SK-N-SH treated with all-trans-retinoic acid at 6 μM for 48 hours (cell line): Measurements from ENCODE around the gene ZMIZ1.
A peak's percentile ranks its signal among the peaks of the same experiment; 100 is the strongest.

ENCODE experiments used
- ATAC-seq: fragments of 200-7000 bp; cut with Tn5 transposase; 3 replicates; pipeline ENCODE4 v1.9.1; 2020; ENCODE audit warnings: mild to moderate bottlenecking, moderate library complexity
- ARNTL ChIP-seq: fragments of 450-650 bp; formaldehyde crosslinking; IDR thresholded peaks from 2 replicates; pipeline ENCODE4 v1.5.0; 2020; ENCODE audit warnings: low read depth, mild to moderate bottlenecking, moderate library complexity, borderline replicate concordance
- BACH2 ChIP-seq: fragments of 250-450 bp; sonication (Bioruptor Pico); IDR thresholded peaks from 2 replicates; pipeline ENCODE4 v1.9.0; 2021; ENCODE audit warnings: mild to moderate bottlenecking, borderline replicate concordance
- CREB5 ChIP-seq: fragments of 250-450 bp; sonication (Bioruptor Pico); IDR thresholded peaks from 2 replicates; pipeline ENCODE4 v1.5.1; 2020; ENCODE audit warnings: low read depth, mild to moderate bottlenecking, moderate library complexity
- CSDC2 ChIP-seq: fragments of 250-450 bp; sonication (Bioruptor Pico); IDR thresholded peaks from 2 replicates; pipeline ENCODE4 v1.5.0; 2020; ENCODE audit warnings: mild to moderate bottlenecking, moderate library complexity
- CSRNP3 ChIP-seq: fragments of 250-450 bp; sonication (Bioruptor Pico); IDR thresholded peaks from 2 replicates; pipeline ENCODE4 v1.5.1; 2021; ENCODE audit warnings: mild to moderate bottlenecking, moderate library complexity
- ESRRG ChIP-seq: fragments of 250-450 bp; sonication (Bioruptor Pico); IDR thresholded peaks from 2 replicates; pipeline ENCODE4 v1.6.1; 2021; ENCODE audit warnings: mild to moderate bottlenecking
- GLIS3 ChIP-seq: fragments of 250-450 bp; sonication (Bioruptor Pico); IDR thresholded peaks from 2 replicates; pipeline ENCODE4 v1.5.0; 2020; ENCODE audit warnings: mild to moderate bottlenecking, moderate library complexity
- ISL1 ChIP-seq: fragments of 250-450 bp; sonication (Bioruptor Pico); IDR thresholded peaks from 2 replicates; pipeline ENCODE4 v2.1.2; 2022; ENCODE audit warnings: mild to moderate bottlenecking, moderate library complexity
- PATZ1 ChIP-seq: fragments of 250-450 bp; sonication (Bioruptor Pico); IDR thresholded peaks from 2 replicates; pipeline ENCODE4 v1.8.0; 2020; ENCODE audit warnings: mild to moderate bottlenecking, moderate library complexity, borderline replicate concordance
- POU6F1 ChIP-seq: fragments of 250-450 bp; sonication (Bioruptor Pico); IDR thresholded peaks from 2 replicates; pipeline ENCODE4 v1.8.0; 2021; ENCODE audit warnings: low read depth, mild to moderate bottlenecking, moderate library complexity, borderline replicate concordance
- PPARA ChIP-seq: fragments of 250-450 bp; sonication (Bioruptor Pico); IDR thresholded peaks from 2 replicates; pipeline ENCODE4 v1.5.0; 2020; ENCODE audit warnings: mild to moderate bottlenecking, borderline replicate concordance
- RARB ChIP-seq: fragments of 250-450 bp; sonication (Bioruptor Pico); IDR thresholded peaks from 2 replicates; pipeline ENCODE4 v1.8.0; 2021; ENCODE audit warnings: mild to moderate bottlenecking, moderate library complexity
- TCF4 ChIP-seq: fragments of 250-450 bp; sonication (Bioruptor Pico); IDR thresholded peaks from 2 replicates; pipeline ENCODE4 v1.8.0; 2021; ENCODE audit warnings: mild to moderate bottlenecking, moderate library complexity, borderline replicate concordance
- TOX ChIP-seq: fragments of 250-450 bp; sonication (Bioruptor Pico); IDR thresholded peaks from 2 replicates; pipeline ENCODE4 v1.8.0; 2021; ENCODE audit warnings: mild to moderate bottlenecking, moderate library complexity, borderline replicate concordance
- TSHZ2 ChIP-seq: fragments of 250-450 bp; sonication (Bioruptor Pico); IDR thresholded peaks from 2 replicates; pipeline ENCODE4 v1.5.0; 2020; ENCODE audit warnings: mild to moderate bottlenecking, moderate library complexity
- ZC3H10 ChIP-seq: fragments of 250-450 bp; sonication (Bioruptor Pico); IDR thresholded peaks from 2 replicates; pipeline ENCODE4 v1.5.1; 2021; ENCODE audit warnings: mild to moderate bottlenecking, moderate library complexity
- ZFP3 ChIP-seq: fragments of 250-450 bp; sonication (Bioruptor Pico); IDR thresholded peaks from 2 replicates; pipeline ENCODE4 v1.5.0; 2020; ENCODE audit warnings: mild to moderate bottlenecking, moderate library complexity
- ZFP30 ChIP-seq: fragments of 450-650 bp; formaldehyde crosslinking; IDR thresholded peaks from 2 replicates; pipeline ENCODE4 v1.5.0; 2022; ENCODE audit warnings: mild to moderate bottlenecking, moderate library complexity
- ZNF70 ChIP-seq: fragments of 450-650 bp; formaldehyde crosslinking; IDR thresholded peaks from 2 replicates; pipeline ENCODE4 v1.5.0; 2020; ENCODE audit warnings: mild to moderate bottlenecking, moderate library complexity
- ZNF8 ChIP-seq: fragments of 450-650 bp; formaldehyde crosslinking; IDR thresholded peaks from 2 replicates; pipeline ENCODE4 v1.5.0; 2020; ENCODE audit warnings: mild to moderate bottlenecking, moderate library complexity

Gene ZMIZ1

GRCh38 chr10:79159785-79160184 is 91.0 kb downstream of the ZMIZ1 start (continued):
- TF ChIP-seq TSHZ2 (CRISPR knock-in tag): peak; percentile 78; the same call in 1 of the 2 replicates
- no peak for TF ChIP-seq BACH2 (CRISPR knock-in tag)
- TF ChIP-seq GLIS3 (CRISPR knock-in tag): no peak
- no peak for TF ChIP-seq PPARA (CRISPR knock-in tag)
- peak; percentile 51; the same call in 1 of the 2 replicates for TF ChIP-seq ZNF70
- TF ChIP-seq ZFP3 (CRISPR knock-in tag): peak; percentile 87
- TF ChIP-seq TOX (CRISPR knock-in tag): no peak
- TF ChIP-seq POU6F1 (CRISPR knock-in tag): no peak
- no peak for TF ChIP-seq CREB5
- peak; percentile 30 for TF ChIP-seq ISL1 (CRISPR knock-in tag)
- no peak for TF ChIP-seq ZC3H10

GRCh38 chr10:79160191-79160590 is 91.4 kb downstream of the ZMIZ1 start:
- ATAC-seq: no peak
- no peak for TF ChIP-seq ARNTL (CRISPR knock-in tag)
- peak; percentile 1; the same call in 1 of the 2 replicates for TF ChIP-seq ISL1 (CRISPR knock-in tag)
- TF ChIP-seq, all 23 proteins: peak for 1

- no peak for TF ChIP-seq POU6F1 (CRISPR knock-in tag)
- TF ChIP-seq RARB (CRISPR knock-in tag): no peak
- TF ChIP-seq ESRRG: no peak
- no peak for TF ChIP-seq ZFP30 (CRISPR knock-in tag)
- no peak for TF ChIP-seq PATZ1 (CRISPR knock-in tag)
- no peak for TF ChIP-seq CSDC2 (CRISPR knock-in tag)
- TF ChIP-seq TOX (CRISPR knock-in tag): no peak
- TF ChIP-seq CSRNP3: no peak
- TF ChIP-seq GLIS3 (CRISPR knock-in tag): no peak
- no peak for TF ChIP-seq BACH2 (CRISPR knock-in tag)
- no peak for TF ChIP-seq ZNF8 (CRISPR knock-in tag)
- TF ChIP-seq ZC3H10: no peak
- TF ChIP-seq ARNTL (CRISPR knock-in tag): no peak
- no peak for TF ChIP-seq TCF4 (CRISPR knock-in tag)
- no peak for TF ChIP-seq TSHZ2 (CRISPR knock-in tag)
- TF ChIP-seq CREB5: no peak
- TF ChIP-seq, all 23 proteins: peak for 0
- ATAC-seq: no peak
These were observed 92.8 kb downstream of the ZMIZ1 start for GRCh38 chr10:79161557-79161956.
